Natural killer cell (primary cell): ENCODE results near the gene NAA60. TPM values are rescaled to one million over a fixed set of nuclear protein-coding genes. Genes with fewer than 3 reads are reported as not detected.

Experiments
- ATAC-seq, 3 donors: fragments of 150-1000 bp in 2 of 3; fragments of 200-7000 bp in 1 of 3; cut with Tn5 transposase; 1 replicate in 1 of 3; 2 replicates in 2 of 3; pipeline ENCODE4 v1.10.0; 2021; ENCODE audit warnings: mild to moderate bottlenecking in 2 of 3, moderate library complexity in 2 of 3
- DNase-seq, 2 donors: peaks; one replicate each; pipeline versions ENCODE4 v3.0.0 to v3.0.0-alpha.2; 2013 to 2021; ENCODE audit warnings: mixed read lengths in 1 of 2
- H3K27ac ChIP-seq: one replicate; pipeline ENCODE4 v1.5.1; 2013; ENCODE audit warnings: mild to moderate bottlenecking, low read length
- H3K27me3 ChIP-seq: one replicate; pipeline ENCODE4 v1.6.1; 2013; ENCODE audit warnings: low read length; ENCODE audit not compliant: control insufficient read depth, insufficient read depth
- H3K36me3 ChIP-seq: one replicate; pipeline ENCODE4 v1.6.1; 2013; ENCODE audit warnings: low read length; ENCODE audit not compliant: control insufficient read depth, insufficient read depth
- H3K4me1 ChIP-seq: one replicate; pipeline ENCODE4 v1.6.1; 2013; ENCODE audit warnings: low read length; ENCODE audit not compliant: control insufficient read depth, insufficient read depth
- H3K4me3 ChIP-seq: one replicate; pipeline ENCODE4 v1.5.1; 2013; ENCODE audit warnings: low read length
- H3K9me3 ChIP-seq: one replicate; pipeline ENCODE4 v1.6.1; 2013; ENCODE audit warnings: low read length; ENCODE audit not compliant: control insufficient read depth, insufficient read depth
- H3K27ac Mint-ChIP-seq, 2 donors: one replicate each; pipeline ENCODE4 v1.8.0; 2022; ENCODE audit warnings: mild to moderate bottlenecking in 2 of 2, mixed read lengths in 2 of 2, moderate library complexity in 1 of 2
- H3K27me3 Mint-ChIP-seq, 2 donors: one replicate each; pipeline ENCODE4 v1.8.0; 2022; ENCODE audit warnings: low read depth in 2 of 2, mixed read lengths in 2 of 2
- H3K36me3 Mint-ChIP-seq: one replicate; pipeline ENCODE4 v1.8.0; 2022; ENCODE audit warnings: mixed read lengths
- H3K4me1 Mint-ChIP-seq, 2 donors: one replicate each; pipeline ENCODE4 v1.8.0; 2022; ENCODE audit warnings: mixed read lengths in 2 of 2
- H3K4me3 Mint-ChIP-seq: one replicate; pipeline ENCODE4 v1.8.0; 2022; ENCODE audit warnings: mild to moderate bottlenecking, moderate library complexity, mixed read lengths
- H3K9me3 Mint-ChIP-seq, 2 donors: one replicate each; pipeline ENCODE4 v1.8.0; 2022; ENCODE audit warnings: mixed read lengths in 2 of 2
- WGBS: methylation state at CpG from one replicate; pipeline ENCODE4 v1.1.7; 2013; ENCODE audit warnings: missing lambda C conversion rate; ENCODE audit not compliant: insufficient coverage; 5-methylcytosine and 5-hydroxymethylcytosine counted together
- intact Hi-C: fragments of 100-400 bp; cut with micrococcal nuclease; formaldehyde crosslinking; loops from one replicate; pipeline ENCODE4 v1.14.2; 2022
- total RNA-seq, 4 donors: library from RNA; stranded (reverse); fragments of 120-200 nt in 1 of 4; gene quantifications; one replicate each; pipeline versions ENCODE4 v1.2.3 to v1.2.4, GENCODE V29; 2013 to 2022
- TF ChIP-seq, protein P1 (sequence below): fragments of 200-600 bp; IDR thresholded peaks from one replicate; pipeline ENCODE4 v1.8.0; 2022; ENCODE audit warnings: antibody characterized with exemption

NAA60 gene
- total RNA-seq, 3 donors from 2014 or later (not counting 1 experiment from before 2014, with no cell fraction given): 45.1 to 69.0 (median 58.9) TPM

DNA sequence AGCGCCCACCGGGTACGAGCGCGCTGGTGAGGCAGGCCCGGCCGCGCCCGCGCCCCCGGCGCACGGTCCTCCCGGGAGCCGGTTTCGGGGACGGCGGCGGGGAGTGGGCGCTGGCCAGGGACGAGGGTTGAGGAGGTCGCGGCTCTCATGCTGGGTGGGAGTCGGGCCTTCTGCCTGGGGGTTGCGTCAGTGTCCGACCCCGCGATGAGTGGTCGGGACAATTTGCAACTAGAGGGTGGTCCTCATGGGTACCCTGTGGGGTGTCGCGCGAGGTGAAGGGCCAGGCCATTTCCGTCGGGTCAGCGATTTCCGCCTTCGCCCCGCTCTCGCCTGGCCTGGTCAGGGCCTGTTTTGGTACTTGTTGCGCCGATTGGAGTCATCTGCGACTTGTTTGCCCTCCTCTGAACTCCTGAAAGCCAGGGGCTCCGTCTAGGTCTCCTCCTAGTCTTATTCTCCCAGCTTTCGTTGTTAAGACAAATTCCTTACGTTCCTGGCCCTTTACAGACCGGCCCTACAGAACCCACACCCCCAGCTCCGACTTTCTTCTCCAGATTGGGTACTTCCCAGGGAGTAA, 14.9 kb downstream of the NAA60 start:
- WGBS: under 1% methylated on average over 45 of the region's 47 CpGs

DNA sequence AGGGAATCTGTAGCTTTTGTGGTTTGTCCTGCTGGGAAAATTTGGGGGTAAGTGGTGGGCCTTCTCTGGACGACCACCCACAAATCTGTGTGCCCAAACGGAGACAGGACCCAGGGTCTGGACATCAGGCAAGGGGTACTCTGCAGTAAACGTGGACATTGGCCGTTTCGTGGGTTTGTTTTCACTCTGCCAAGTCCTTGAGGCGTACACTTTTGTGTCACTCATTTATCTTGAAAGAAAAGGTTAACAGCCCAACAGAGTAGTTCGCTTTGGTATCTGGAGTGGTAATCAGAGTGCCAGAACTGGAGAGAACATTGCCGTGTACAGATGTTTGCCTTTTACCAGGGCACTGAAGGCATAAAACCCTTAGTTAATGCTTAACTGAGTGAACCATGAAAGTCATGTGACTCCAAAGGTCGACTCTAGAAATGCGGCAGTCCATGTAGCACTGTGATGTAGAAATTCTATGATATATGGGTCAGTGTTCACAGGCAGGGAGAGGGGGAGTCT, 15.4 kb downstream of the NAA60 start:
- ATAC-seq (no peak), DNase-seq (peak in 1 of 2 donors; percentile 54)
- Histone ChIP-seq H3K27me3 (no peaks in the 10 kb centered on the region), H3K27ac (peak overlapping the region; percentile 64), H3K4me3 (peak overlapping the region; percentile 49), H3K36me3 (no peaks in the 10 kb centered on the region), H3K4me1 (peaks cover 40% of the 10 kb centered on the region), H3K9me3 (no peaks in the 10 kb centered on the region)
- Mint-ChIP-seq H3K4me1 (peaks cover 44 to 47% of the 10 kb centered on the region in 2 donors), H3K36me3 (no peaks in the 10 kb centered on the region), H3K27me3 (no peaks in the 10 kb centered on the region), H3K27ac (peak overlapping the region; percentile 91), H3K9me3 (no peaks in the 10 kb centered on the region), H3K4me3 (peak overlapping the region; percentile 92)
- TF ChIP-seq, protein P1, sequence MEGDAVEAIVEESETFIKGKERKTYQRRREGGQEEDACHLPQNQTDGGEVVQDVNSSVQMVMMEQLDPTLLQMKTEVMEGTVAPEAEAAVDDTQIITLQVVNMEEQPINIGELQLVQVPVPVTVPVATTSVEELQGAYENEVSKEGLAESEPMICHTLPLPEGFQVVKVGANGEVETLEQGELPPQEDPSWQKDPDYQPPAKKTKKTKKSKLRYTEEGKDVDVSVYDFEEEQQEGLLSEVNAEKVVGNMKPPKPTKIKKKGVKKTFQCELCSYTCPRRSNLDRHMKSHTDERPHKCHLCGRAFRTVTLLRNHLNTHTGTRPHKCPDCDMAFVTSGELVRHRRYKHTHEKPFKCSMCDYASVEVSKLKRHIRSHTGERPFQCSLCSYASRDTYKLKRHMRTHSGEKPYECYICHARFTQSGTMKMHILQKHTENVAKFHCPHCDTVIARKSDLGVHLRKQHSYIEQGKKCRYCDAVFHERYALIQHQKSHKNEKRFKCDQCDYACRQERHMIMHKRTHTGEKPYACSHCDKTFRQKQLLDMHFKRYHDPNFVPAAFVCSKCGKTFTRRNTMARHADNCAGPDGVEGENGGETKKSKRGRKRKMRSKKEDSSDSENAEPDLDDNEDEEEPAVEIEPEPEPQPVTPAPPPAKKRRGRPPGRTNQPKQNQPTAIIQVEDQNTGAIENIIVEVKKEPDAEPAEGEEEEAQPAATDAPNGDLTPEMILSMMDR: no peak
- 11% methylated on average over 10 of the region's 10 CpGs for WGBS
- intact Hi-C loops: loop anchor here (1.0 kb wide), 1 partner anchor 41 kb away; no protein-coding TSS in a partner anchor

More for the DNA sequence above, 14.9 kb downstream of the NAA60 start:
- Histone ChIP-seq H3K36me3 (no peaks in the 10 kb centered on the region), H3K4me1 (peaks cover 40% of the 10 kb centered on the region), H3K27me3 (no peaks in the 10 kb centered on the region), H3K4me3 (peak overlapping the region; percentile 49), H3K9me3 (no peaks in the 10 kb centered on the region), H3K27ac (peak overlapping the region; percentile 64)
- no peaks in the 10 kb centered on the region for H3K36me3 Mint-ChIP-seq
- intact Hi-C loops: loop anchor here (1.0 kb wide), 1 partner anchor 42 kb away; no protein-coding TSS in a partner anchor
- TF ChIP-seq, protein P1: no peak
- DNase-seq: peak in 1 of 2 donors; percentile 43
- no peaks in the 10 kb centered on the region for H3K27me3 Mint-ChIP-seq
- peaks cover 44 to 47% of the 10 kb centered on the region in 2 donors for H3K4me1 Mint-ChIP-seq
- H3K27ac Mint-ChIP-seq: peak overlapping the region; percentile 91
- peak overlapping the region; percentile 92 for H3K4me3 Mint-ChIP-seq
- no peaks in the 10 kb centered on the region for H3K9me3 Mint-ChIP-seq
- ATAC-seq: peak in 1 of 3 donors; percentile 6

DNA sequence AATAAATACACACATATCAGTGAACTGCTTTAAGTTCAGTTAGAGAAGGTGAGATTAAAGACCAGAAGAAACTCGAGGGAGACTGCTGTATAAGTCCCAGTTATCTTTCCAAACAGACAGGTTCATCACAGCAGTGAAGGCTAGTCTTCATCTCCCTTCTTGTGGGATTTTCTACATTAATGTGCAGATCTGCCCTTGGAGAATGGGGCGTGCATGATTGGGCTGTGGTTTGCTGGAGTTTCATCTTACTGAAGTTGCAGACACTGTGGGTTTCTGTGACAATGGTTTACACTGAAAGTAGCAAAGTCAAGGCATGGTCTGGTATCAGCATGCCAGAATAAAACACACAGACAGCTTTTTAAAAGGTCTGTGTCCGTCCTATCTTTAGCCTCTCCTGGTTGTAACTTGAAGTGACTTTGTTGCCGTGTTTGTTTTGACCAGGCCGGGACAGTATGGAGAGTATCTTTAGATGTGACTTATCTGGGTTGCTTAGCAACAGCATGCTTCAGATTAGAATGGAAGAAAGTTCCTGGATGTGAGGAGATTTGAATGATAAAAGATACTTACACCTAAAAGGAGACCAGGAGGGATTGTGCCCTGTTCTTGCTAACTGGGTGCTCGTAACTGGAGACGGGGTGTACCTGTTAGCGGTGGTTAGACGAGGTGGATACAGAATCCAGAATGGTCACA, 16.1 kb downstream of the NAA60 start:
- peaks cover 47% of the 10 kb centered on the region for H3K4me1 ChIP-seq
- ATAC-seq: no peak
- DNase-seq: peak in 1 of 2 donors; percentile 56
- no peaks in the 10 kb centered on the region for H3K9me3 ChIP-seq
- no peaks in the 10 kb centered on the region for H3K36me3 Mint-ChIP-seq
- WGBS: 62% methylated on average over 9 of the region's 9 CpGs
- H3K27me3 Mint-ChIP-seq: no peaks in the 10 kb centered on the region
- peak overlapping the region; percentile 92 for H3K4me3 Mint-ChIP-seq
- TF ChIP-seq, protein P1: no peak
- peak overlapping the region; percentile 91 for H3K27ac Mint-ChIP-seq
- H3K9me3 Mint-ChIP-seq: no peaks in the 10 kb centered on the region
- H3K36me3 ChIP-seq: no peaks in the 10 kb centered on the region
- H3K27me3 ChIP-seq: no peaks in the 10 kb centered on the region
- peak overlapping the region; percentile 64 for H3K27ac ChIP-seq
- peaks cover 51 to 53% of the 10 kb centered on the region in 2 donors for H3K4me1 Mint-ChIP-seq
- no peak overlapping the region for H3K4me3 ChIP-seq
- intact Hi-C loops: loop anchor here (10.0 kb wide), 1 partner anchor 275 kb away; the partner anchor contains the start of gene OR1F1
